GM12891 (cell line): Measurements from ENCODE around the gene KDM4B.

Experiments used
- PAX5 ChIP-seq: IDR thresholded peaks from 2 replicates; pipeline ENCODE4 v1.6.1; 2011; ENCODE audit warnings: low read length, moderate library complexity, mild to moderate bottlenecking; ENCODE audit not compliant: insufficient read depth, severe bottlenecking
- POLR2A ChIP-seq: IDR thresholded peaks from 2 replicates; pipeline ENCODE4 v1.6.1; 2011; ENCODE audit warnings: low read depth, low read length, control low read depth
- POLR2AphosphoS5 ChIP-seq: IDR thresholded peaks from 2 replicates; pipeline ENCODE4 v1.6.1; 2011; ENCODE audit warnings: low read depth, low read length, control low read depth
- POU2F2 ChIP-seq: IDR thresholded peaks from 2 replicates; pipeline ENCODE4 v1.6.1; 2011; ENCODE audit warnings: low read depth, mild to moderate bottlenecking, control low read depth, low read length, moderate library complexity
- SPI1 ChIP-seq: IDR thresholded peaks from 2 replicates; pipeline ENCODE4 v1.6.1; 2011; ENCODE audit warnings: low read depth, low read length, control low read depth
- TAF1 ChIP-seq: IDR thresholded peaks from 2 replicates; pipeline ENCODE4 v1.6.1; 2011; ENCODE audit warnings: low read depth, low read length, control low read depth

- no peak for TF ChIP-seq POLR2A
- TF ChIP-seq POLR2AphosphoS5, result no peak
- no peak for TF ChIP-seq TAF1
- no peak for TF ChIP-seq SPI1
- no peak for TF ChIP-seq POU2F2
- TF ChIP-seq PAX5, result no peak
Observed at GRCh38 chr19:5155586-5156210, 186.8 kb downstream of the KDM4B start.
